Measurements from ENCODE around the gene EME2. TPM values are rescaled to one million over a fixed set of nuclear protein-coding genes. Genes with fewer than 3 reads are reported as not detected.
"Not testable (repeated sequence)": the region's sequence is repeated elsewhere in the genome, so short reads cannot be mapped to it uniquely, and the experiment has no call there.

EME2 gene
- total and polyA plus RNA-seq, 2 experiments from 2014 or later: 4.1 to 15.0 TPM

GRCh38 chr16:1794908-1795666, 22.5 kb downstream of the EME2 start:
- Histone ChIP-seq H2AFZ (no peak overlapping the region), H3K9me2 (ENCODE audit: insufficient read depth) (no peaks in the 10 kb centered on the region), H3K27ac (ENCODE audit: low read depth) (no peak overlapping the region), H3K36me3 (ENCODE audit: insufficient read depth) (no peaks in the 10 kb centered on the region; the same call in 1 of the 2 replicates), H3K4me1 (ENCODE audit: insufficient read depth) (no peaks in the 10 kb centered on the region), H3K27me3 (ENCODE audit: insufficient read depth) (no peaks in the 10 kb centered on the region), H3K79me2 (replicated peaks; ENCODE audit: insufficient read depth) (no peaks in the 10 kb centered on the region), H3K4me2 (no peak overlapping the region), H3K4me3 (no peak overlapping the region), H4K20me1 (replicated peaks; ENCODE audit: insufficient read depth) (no peaks in the 10 kb centered on the region), H3F3A (replicated peaks; ENCODE audit: low read depth) (no peaks in the 10 kb centered on the region)
- no peak for DNase-seq (ENCODE audit: low spot score)
- Mint-ChIP-seq H3K27me3 (ENCODE audit: insufficient read depth, low read depth, poor library complexity) (no peaks in the 10 kb centered on the region), H3K36me3 (ENCODE audit: low read depth) (peaks cover 37% of the 10 kb centered on the region), H3K27ac (no peak overlapping the region), H3K9me3 (peaks cover 36% of the 10 kb centered on the region), H3K4me1 (no peaks in the 10 kb centered on the region), H3K4me3 (no peak overlapping the region)
- ATAC-seq: no peak
- TF ChIP-seq CREB1 (CRISPR knock-in tag; IDR thresholded peaks at IDR 0.05; ENCODE audit: low read depth) (no peak), STAT1 (IDR thresholded peaks at IDR 0.05; ENCODE audit: unreplicated experiment) (no peak), ZNF114 (CRISPR knock-in tag; IDR thresholded peaks at IDR 0.05) (no peak), EZH2phosphoT487 (IDR thresholded peaks at IDR 0.05; ENCODE audit: unreplicated experiment) (no peak), EZH2 (IDR thresholded peaks at IDR 0.05; ENCODE audit: low read depth, unreplicated experiment) (no peak), REST (IDR thresholded peaks at IDR 0.05; ENCODE audit: unreplicated experiment) (no peak), ZNF331 (CRISPR knock-in tag; IDR thresholded peaks at IDR 0.05; ENCODE audit: low read depth) (no peak), ZNF462 (CRISPR knock-in tag; IDR thresholded peaks at IDR 0.05) (no peak)

- H3K36me3 Mint-ChIP-seq (ENCODE audit: low read depth): peaks cover 59% of the 10 kb centered on the region
Observed at GRCh38 chr16:1799263-1799662, 26.7 kb downstream of the EME2 start.

More at GRCh38 chr16:1799263-1799662, 26.7 kb downstream of the EME2 start:
- not testable (repeated sequence) for H2AFZ ChIP-seq; H3K4me1 ChIP-seq (ENCODE audit: insufficient read depth); H4K20me1 ChIP-seq (replicated peaks; ENCODE audit: insufficient read depth); H3K27me3 Mint-ChIP-seq (ENCODE audit: insufficient read depth, low read depth, poor library complexity); H3K79me2 ChIP-seq (replicated peaks; ENCODE audit: insufficient read depth); H3K36me3 ChIP-seq (ENCODE audit: insufficient read depth); H3K27ac Mint-ChIP-seq; H3K9me2 ChIP-seq (ENCODE audit: insufficient read depth); H3K27ac ChIP-seq (ENCODE audit: low read depth); DNase-seq (ENCODE audit: low spot score); H3K4me1 Mint-ChIP-seq; H3K4me3 ChIP-seq; H3F3A ChIP-seq (replicated peaks; ENCODE audit: low read depth); H3K27me3 ChIP-seq (ENCODE audit: insufficient read depth); ATAC-seq; H3K4me3 Mint-ChIP-seq; H3K4me2 ChIP-seq
- peaks cover 63% of the 10 kb centered on the region for H3K9me3 Mint-ChIP-seq

Measured in GM23338 (cell line).